Measurements from ENCODE around the gene VENTX.
"Not testable (repeated sequence)": the region's sequence is repeated elsewhere in the genome, so short reads cannot be mapped to it uniquely, and the experiment has no call there.

VENTX gene

DNA sequence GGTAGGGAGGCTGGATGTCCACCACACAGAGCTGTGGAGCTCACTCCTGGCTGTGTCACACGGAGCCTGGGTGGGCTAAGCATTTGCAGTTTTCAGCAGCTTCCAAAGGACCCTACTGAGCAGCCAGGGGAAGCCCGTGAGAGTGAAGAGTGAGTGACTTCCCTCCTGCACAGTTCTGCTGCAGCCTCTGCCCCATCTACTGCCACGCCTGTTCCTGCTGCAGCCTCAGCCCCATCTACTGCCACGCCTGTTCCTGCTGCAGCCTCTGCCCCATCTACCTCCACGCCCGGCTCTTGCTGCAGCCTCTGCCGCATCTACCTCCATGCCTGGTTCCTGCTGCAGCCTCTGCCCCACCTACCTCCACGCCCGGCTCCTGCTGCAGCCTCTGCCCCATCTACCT, 26.8 kb downstream of the VENTX start:
- Histone ChIP-seq H3K36me3 (peaks cover 0 to 22% (median 0%) of the 10 kb centered on the region in 11 experiments; a peak in 7 of 22 replicates), H3K27ac (no peak overlapping the region), H3K4me2 (peak overlapping the region; percentile 9 to 91 (median 78); a peak in 19 of 22 replicates), H3K27me3 (peaks cover 0 to 19% (median 6%) of the 10 kb centered on the region in 11 experiments; a peak in 9 of 22 replicates), H3K9ac (no peak overlapping the region), H3K4me1 (peaks cover 50 to 65% (median 57%) of the 10 kb centered on the region in 10 experiments), H4K20me1 (peaks cover 0 to 16% (median 0%) of the 10 kb centered on the region in 11 experiments; a peak in 7 of 22 replicates), H3K4me3 (no peak overlapping the region), H3K9me3 (replicated peaks in 1 of 11) (no peaks in the 10 kb centered on the region)
- TF ChIP-seq Cebpa-rat (IDR thresholded peaks at IDR 0.05), result no peak

GRCh38 chr10:133265052-133265451, 27.4 kb downstream of the VENTX start:
- Histone ChIP-seq H3K27me3 (peaks cover 0 to 19% (median 6%) of the 10 kb centered on the region in 11 experiments; a peak in 9 of 22 replicates), H3K4me1 (peaks cover 50 to 65% (median 54%) of the 10 kb centered on the region in 10 experiments), H3K4me2 (peak overlapping the region in 5 of 11 experiments; percentile 75 to 83 (median 78); a peak in 10 of 22 replicates), H4K20me1 (peaks cover 0 to 22% (median 0%) of the 10 kb centered on the region in 11 experiments; a peak in 8 of 22 replicates), H3K36me3 (peaks cover 0 to 28% (median 0%) of the 10 kb centered on the region in 11 experiments; a peak in 8 of 22 replicates)
- not testable (repeated sequence) for H3K9me3 ChIP-seq (replicated peaks in 1 of 11); H3K9ac ChIP-seq; H3K4me3 ChIP-seq; H3K27ac ChIP-seq

DNA sequence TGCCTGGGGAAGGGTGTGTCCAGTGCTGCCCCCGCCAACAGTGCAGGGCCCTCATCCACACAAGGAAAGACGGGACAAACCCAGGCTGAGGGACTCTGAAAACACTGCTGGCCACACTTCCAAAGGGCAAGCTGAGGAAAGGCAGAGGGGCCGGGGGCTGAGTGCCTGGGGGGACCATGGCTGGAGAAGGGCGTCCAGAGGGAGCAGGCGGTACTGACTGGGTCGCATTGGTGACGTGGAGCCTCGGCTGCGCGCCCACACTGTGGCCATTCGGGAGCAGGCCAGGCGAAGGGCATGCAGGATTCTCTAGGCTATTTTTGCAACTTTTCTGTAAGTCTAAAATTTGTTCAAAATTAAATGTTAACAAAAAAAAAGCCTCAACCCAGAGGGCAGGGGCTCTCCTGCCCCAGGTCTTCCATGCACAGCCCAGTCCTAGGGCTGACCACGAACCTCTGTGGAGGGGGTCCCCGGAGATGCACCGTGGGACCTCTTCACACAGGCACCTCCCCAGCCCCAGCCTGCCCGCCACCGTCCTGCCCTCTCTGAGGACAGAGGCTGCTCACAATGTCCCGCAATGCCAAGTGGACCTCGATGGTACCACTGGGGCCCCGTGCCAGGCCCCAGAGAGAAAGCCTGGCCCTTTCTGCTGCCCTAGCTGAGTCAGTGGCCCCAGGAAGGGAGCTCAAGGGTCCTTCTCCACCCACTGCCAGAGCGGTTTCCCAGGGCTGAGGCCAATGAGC, 28.6 kb downstream of the VENTX start:
- no peak overlapping the region for H3K27ac ChIP-seq
- no peak for TF ChIP-seq Cebpa-rat (IDR thresholded peaks at IDR 0.05)

GRCh38 chr10:133267293-133267692, 29.6 kb downstream of the VENTX start:
- TF ChIP-seq Cebpa-rat (IDR thresholded peaks at IDR 0.05), result no peak
- peaks cover 0 to 41% (median 0%) of the 10 kb centered on the region in 11 experiments; a peak in 7 of 22 replicates for H4K20me1 ChIP-seq
- H3K9me3 ChIP-seq (replicated peaks in 1 of 11), result no peaks in the 10 kb centered on the region
- H3K4me1 ChIP-seq, result peaks cover 37 to 54% (median 40%) of the 10 kb centered on the region in 10 experiments
- H3K9ac ChIP-seq, result no peak overlapping the region
- no peak overlapping the region for H3K4me2 ChIP-seq
- peaks cover 0 to 48% (median 0%) of the 10 kb centered on the region in 11 experiments; a peak in 9 of 22 replicates for H3K36me3 ChIP-seq
- no peak overlapping the region for H3K4me3 ChIP-seq
- peaks cover 0 to 14% (median 6%) of the 10 kb centered on the region in 11 experiments; a peak in 9 of 22 replicates for H3K27me3 ChIP-seq
- 0 out of 22 replicates have a peak overlapping the region, but pooled peaks of 1 of the 11 experiments have one; percentile 4 for H3K27ac ChIP-seq

More for the DNA sequence above, 28.6 kb downstream of the VENTX start:
- peaks cover 0 to 34% (median 0%) of the 10 kb centered on the region in 11 experiments; a peak in 7 of 22 replicates for H4K20me1 ChIP-seq
- peaks cover 42 to 60% (median 46%) of the 10 kb centered on the region in 10 experiments for H3K4me1 ChIP-seq
- peaks cover 0 to 40% (median 0%) of the 10 kb centered on the region in 11 experiments; a peak in 9 of 22 replicates for H3K36me3 ChIP-seq
- H3K27me3 ChIP-seq, result peaks cover 0 to 14% (median 6%) of the 10 kb centered on the region in 11 experiments; a peak in 9 of 22 replicates
- H3K4me3 ChIP-seq, result no peak overlapping the region
- no peaks in the 10 kb centered on the region for H3K9me3 ChIP-seq (replicated peaks in 1 of 11)
- H3K9ac ChIP-seq, result peak overlapping the region in 1 of 11 experiments; percentile 18; a peak in 1 of 22 replicates
- H3K4me2 ChIP-seq, result peak overlapping the region in 3 of 11 experiments; percentile 19 to 83 (median 78); a peak in 4 of 22 replicates

GRCh38 chr10:133267829-133268228, 30.2 kb downstream of the VENTX start:
- Histone ChIP-seq H3K36me3 (peaks cover 0 to 49% (median 0%) of the 10 kb centered on the region in 11 experiments; a peak in 9 of 22 replicates), H3K4me1 (peaks cover 32 to 49% (median 35%) of the 10 kb centered on the region in 10 experiments), H3K9ac (peak overlapping the region in 1 of 11 experiments; percentile 7; a peak in 1 of 22 replicates), H3K27me3 (peaks cover 0 to 10% (median 5%) of the 10 kb centered on the region in 11 experiments; a peak in 7 of 22 replicates), H4K20me1 (peaks cover 0 to 44% (median 0%) of the 10 kb centered on the region in 11 experiments; a peak in 7 of 22 replicates), H3K4me2 (no peak overlapping the region), H3K4me3 (no peak overlapping the region), H3K9me3 (replicated peaks in 1 of 11) (no peaks in the 10 kb centered on the region), H3K27ac (no peak overlapping the region)
- no peak for TF ChIP-seq Cebpa-rat (IDR thresholded peaks at IDR 0.05)

DNA sequence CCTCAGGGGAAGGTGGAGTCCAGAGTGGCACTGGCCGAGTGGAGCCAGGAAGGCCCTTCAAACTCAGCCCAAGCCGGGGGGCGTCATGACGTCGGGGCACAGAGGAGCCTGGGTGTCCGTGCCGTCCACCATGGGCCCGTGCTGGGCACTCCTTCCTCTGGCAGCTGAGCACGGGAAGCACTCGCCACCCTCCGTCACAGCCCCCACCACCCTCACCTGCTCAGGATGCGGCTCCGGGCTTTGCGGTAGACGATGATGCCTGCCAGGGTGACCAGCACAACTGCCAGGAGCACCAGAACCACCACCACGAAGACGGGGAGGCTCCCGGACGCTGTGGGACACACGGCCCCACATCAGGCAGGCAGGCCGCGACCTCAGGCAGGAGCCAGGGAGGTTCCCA, 30.9 kb downstream of the VENTX start:
- TF ChIP-seq Cebpa-rat (IDR thresholded peaks at IDR 0.05), result no peak
- peaks cover 25 to 49% (median 28%) of the 10 kb centered on the region in 10 experiments for H3K4me1 ChIP-seq
- no peaks in the 10 kb centered on the region for H3K9me3 ChIP-seq (replicated peaks in 1 of 11)
- no peak overlapping the region for H3K4me2 ChIP-seq
- no peak overlapping the region for H3K27ac ChIP-seq
- H3K27me3 ChIP-seq, result peaks cover 0 to 2% (median 0%) of the 10 kb centered on the region in 11 experiments; a peak in 3 of 22 replicates
- H3K4me3 ChIP-seq, result no peak overlapping the region
- H3K36me3 ChIP-seq, result peaks cover 0 to 55% (median 0%) of the 10 kb centered on the region in 11 experiments; a peak in 9 of 22 replicates
- H3K9ac ChIP-seq, result 0 out of 22 replicates have a peak overlapping the region, but pooled peaks of 1 of the 11 experiments have one; percentile 2
- peaks cover 0 to 51% (median 0%) of the 10 kb centered on the region in 11 experiments; a peak in 7 of 22 replicates for H4K20me1 ChIP-seq

GRCh38 chr10:133269367-133269766, 31.7 kb downstream of the VENTX start:
- TF ChIP-seq Cebpa-rat (IDR thresholded peaks at IDR 0.05), result no peak
- H4K20me1 ChIP-seq, result peaks cover 0 to 55% (median 0%) of the 10 kb centered on the region in 11 experiments; a peak in 7 of 22 replicates

GRCh38 chr10:133270204-133270603, 32.5 kb downstream of the VENTX start:
- TF ChIP-seq Cebpa-rat (IDR thresholded peaks at IDR 0.05), result no peak
- Histone ChIP-seq H3K36me3 (peaks cover 0 to 58% (median 0%) of the 10 kb centered on the region in 11 experiments; a peak in 9 of 22 replicates), H3K4me3 (no peak overlapping the region), H3K4me1 (peaks cover 19 to 48% (median 30%) of the 10 kb centered on the region in 10 experiments), H3K4me2 (peak overlapping the region in 8 of 11 experiments; percentile 18 to 53 (median 43); a peak in 14 of 22 replicates), H3K9ac (peak overlapping the region in 2 of 11 experiments; percentile 4 to 14; a peak in 1 of 22 replicates), H3K27me3 (peaks cover under 1 to 7% (median 4%) of the 10 kb centered on the region in 11 experiments; a peak in 21 of 22 replicates), H4K20me1 (peaks cover 0 to 61% (median 6%) of the 10 kb centered on the region in 11 experiments; a peak in 10 of 22 replicates), H3K9me3 (replicated peaks in 1 of 11) (no peaks in the 10 kb centered on the region), H3K27ac (peak overlapping the region in 1 of 11 experiments; percentile 44; a peak in 1 of 22 replicates)

More at GRCh38 chr10:133269367-133269766, 31.7 kb downstream of the VENTX start:
- Histone ChIP-seq H3K4me1 (peaks cover 17 to 48% (median 26%) of the 10 kb centered on the region in 10 experiments), H3K4me2 (peak overlapping the region in 8 of 11 experiments; percentile 18 to 53 (median 43); a peak in 13 of 22 replicates), H3K27me3 (no peaks in the 10 kb centered on the region; a peak in 1 of 22 replicates), H3K36me3 (peaks cover 0 to 58% (median 0%) of the 10 kb centered on the region in 11 experiments; a peak in 9 of 22 replicates), H3K27ac (peak overlapping the region in 1 of 11 experiments; percentile 44; a peak in 3 of 22 replicates), H3K4me3 (no peak overlapping the region), H3K9me3 (replicated peaks in 1 of 11) (no peaks in the 10 kb centered on the region), H3K9ac (peak overlapping the region in 1 of 11 experiments; percentile 14; a peak in 1 of 22 replicates)
